ENCODE data around the gene HSF5. TPM values are rescaled to one million over a fixed set of nuclear protein-coding genes. Genes with fewer than 3 reads are reported as not detected.

Gene HSF5
- total and polyA plus RNA-seq, 2 of the 4 experiments (the other 2 are of a cell fraction) = not detected

- TF ChIP-seq SMC3 (IDR thresholded peaks at IDR 0.05; ENCODE audit: low read depth, low read length) = no peak
- TF ChIP-seq USF2 (IDR thresholded peaks at IDR 0.05; ENCODE audit: low read depth, low read length) = no peak
- no peak for TF ChIP-seq BHLHE40 (IDR thresholded peaks at IDR 0.05; ENCODE audit: low read depth, low read length)
- TF ChIP-seq MAFK (IDR thresholded peaks at IDR 0.05; ENCODE audit: low read depth, low read length) = no peak
- TF ChIP-seq RAD21 (IDR thresholded peaks at IDR 0.05; ENCODE audit: low read length) = no peak
- TF ChIP-seq NFE2L2 (IDR thresholded peaks at IDR 0.05; ENCODE audit: low read depth, low read length) = no peak
- no peak overlapping the region for H3K23ac ChIP-seq (ENCODE audit: low read depth, low read length)
- H3K4me3 ChIP-seq (ENCODE audit: insufficient read depth, low read depth, low read length) = no peak overlapping the region
- no peaks in the 10 kb centered on the region for H3K36me3 ChIP-seq (ENCODE audit: control insufficient read depth, insufficient read depth, low read length)
- H2BK5ac ChIP-seq (ENCODE audit: low read depth, low read length, poor library complexity, severe bottlenecking) = no peak overlapping the region
- H2AFZ ChIP-seq (replicated peaks; ENCODE audit: low read length, poor library complexity) = no peak overlapping the region
- H2AK5ac ChIP-seq (ENCODE audit: low read depth, low read length) = no peak overlapping the region
- H3K4ac ChIP-seq (ENCODE audit: low read depth, low read length) = no peak overlapping the region
- H3K27me3 ChIP-seq (ENCODE audit: control insufficient read depth, insufficient read depth, low read length) = peaks cover 13% of the 10 kb centered on the region
- no peaks in the 10 kb centered on the region for H3K9me1 ChIP-seq (ENCODE audit: insufficient read depth, low read length)
- no peak overlapping the region for H2BK15ac ChIP-seq (ENCODE audit: low read depth, low read length)
- no peaks in the 10 kb centered on the region for H3K79me1 ChIP-seq (ENCODE audit: low read depth in 1 of 2, low read length in 2 of 2)
- H3K27ac ChIP-seq (ENCODE audit: insufficient read depth, low read length) = no peak overlapping the region
- no peak overlapping the region for H2AK9ac ChIP-seq (replicated peaks; ENCODE audit: low read depth, low read length, poor library complexity)
- H3K56ac ChIP-seq (ENCODE audit: extremely low read depth, insufficient read depth, low read length) = no peak overlapping the region
- no peak for DNase-seq
- intact Hi-C loops (cut with micrococcal nuclease) (no loop called here), in situ Hi-C loops (cut with MboI; ENCODE audit: low sequenced_read_pairs) (no loop called here), dilution Hi-C loops (cut with HindIII; ENCODE audit: low sequenced_read_pairs, unreplicated experiment) (no loop called here)
- H3K14ac ChIP-seq (replicated peaks; ENCODE audit: low read depth, low read length) = no peak overlapping the region
- POLR2A ChIA-PET (ENCODE audit: unreplicated experiment) = no interaction called here
- H3K9me3 ChIP-seq (ENCODE audit: control insufficient read depth, insufficient read depth, low read length) = no peaks in the 10 kb centered on the region
- H3K4me2 ChIP-seq (ENCODE audit: low read depth, low read length) = no peak overlapping the region
- CTCF ChIA-PET = no interaction called here
- no peak overlapping the region for H2BK20ac ChIP-seq (ENCODE audit: low read depth, low read length)
- no peak overlapping the region for H2BK120ac ChIP-seq (ENCODE audit: low read depth, low read length)
- no peak overlapping the region for H4K5ac ChIP-seq (ENCODE audit: low read depth, low read length)
- H3K4me1 ChIP-seq (ENCODE audit: control insufficient read depth, insufficient read depth, low read length) = no peaks in the 10 kb centered on the region
- no peaks in the 10 kb centered on the region for H4K20me1 ChIP-seq (ENCODE audit: insufficient read depth, low read length)
- no peak overlapping the region for H4K91ac ChIP-seq (ENCODE audit: insufficient read depth, low read depth, low read length)
- no peak overlapping the region for H3K9ac ChIP-seq (ENCODE audit: low read depth, low read length)
- WGBS, 2 experiments (ENCODE audit: extremely low coverage in 2 of 2, insufficient read length in 1 of 2) = 50% methylated on average over 1 of the region's 6 CpGs; no CpG with 5 or more reads in 1 of the 2 experiments
- ATAC-seq (ENCODE audit: low read depth) = no peak
- no peak overlapping the region for H4K8ac ChIP-seq (ENCODE audit: low read depth in 2 of 2, low read length in 2 of 2)
- no peak overlapping the region for H3K18ac ChIP-seq (ENCODE audit: low read depth, low read length)
- BruUV-seq (replicated peaks) = no TSS peak
Observed at GRCh38 chr17:58371300-58371950, 116.8 kb downstream of the HSF5 start.

Measured in IMR-90 (cell line).